Stimulated activated CD8-positive, alpha-beta memory T cell treated with anti-CD3 and anti-CD28 coated beads, Interleukin-4, amount 100 ng/mL, for 48 hours (primary cell): Measurements from ENCODE around the gene CCL11.
"Not testable (repeated sequence)": the region's sequence is repeated elsewhere in the genome, so short reads cannot be mapped to it uniquely, and the experiment has no call there.

Experiments used
- DNase-seq: peaks from one replicate; pipeline ENCODE4 v3.0.0-alpha.2; 2020

Gene CCL11

GRCh38 chr17:34312080-34312479, 26.5 kb downstream of the CCL11 start:
- DNase-seq = no peak

GRCh38 chr17:34313164-34313563, 27.6 kb downstream of the CCL11 start:
- DNase-seq = no peak

GRCh38 chr17:34314279-34314678, 28.7 kb downstream of the CCL11 start:
- no peak for DNase-seq

- peak; percentile 36 for DNase-seq
Measured at GRCh38 chr17:34318474-34318873, 32.9 kb downstream of the CCL11 start.

- no peak for DNase-seq
Measured at GRCh38 chr17:34319039-34319483, 33.5 kb downstream of the CCL11 start, which contains the start of gene CCL8. TSS of gene CCL8 (plus strand) at chr17:34319435. CDS start at chr17:34319502, 67 bp downstream.

GRCh38 chr17:34321964-34322363, 36.4 kb downstream of the CCL11 start:
- DNase-seq = no peak

GRCh38 chr17:34327580-34327979, 42.0 kb downstream of the CCL11 start:
- DNase-seq = not testable (repeated sequence)

GRCh38 chr17:34337701-34338100, 52.2 kb downstream of the CCL11 start:
- no peak for DNase-seq
